ENCODE data around the gene SPESP1. TPM values are rescaled to one million over a fixed set of nuclear protein-coding genes. Genes with fewer than 3 reads are reported as not detected.

SPESP1 gene
- total and polyA plus RNA-seq, 8 donors = 0.28 to 1.5 (median 0.77) TPM

- Histone ChIP-seq H3K36me3 (no peaks in the 10 kb centered on the region), H3K4me3 (no peak overlapping the region), H3K27ac (no peak overlapping the region), H3K4me1 (peaks cover 0 to 5% (median 0%) of the 10 kb centered on the region in 3 donors), H3K27me3 (no peaks in the 10 kb centered on the region), H3K9me3 (no peaks in the 10 kb centered on the region)
- intact Hi-C loops (cut with DNase I) = no loop called here
- FAIRE-seq = no peak
- no peak for TF ChIP-seq CTCF (IDR thresholded peaks at IDR 0.05)
- no peak for ATAC-seq
- DNase-seq = no peak
- WGBS, 2 donors = 81 to 83% methylated on average over 12 of the region's 12 CpGs
Observed at GRCh38 chr15:68888419-68888818, 41.9 kb upstream of the SPESP1 start.

- DNase-seq = no peak
Observed at GRCh38 chr15:68894208-68894607, 36.1 kb upstream of the SPESP1 start.

GRCh38 chr15:68896178-68896577 is 34.1 kb upstream of the SPESP1 start:
- Histone ChIP-seq H3K4me1 (peaks cover 0 to 5% (median 0%) of the 10 kb centered on the region in 3 donors), H3K27ac (no peak overlapping the region), H3K36me3 (no peaks in the 10 kb centered on the region), H3K9me3 (no peaks in the 10 kb centered on the region), H3K4me3 (no peak overlapping the region), H3K27me3 (no peaks in the 10 kb centered on the region)
- no peak for FAIRE-seq
- no peak for DNase-seq
- intact Hi-C loops (cut with DNase I) = no loop called here
- no peak for TF ChIP-seq CTCF (IDR thresholded peaks at IDR 0.05)
- no peak for ATAC-seq

More at GRCh38 chr15:68894208-68894607, 36.1 kb upstream of the SPESP1 start:
- Histone ChIP-seq H3K4me1 (peaks cover 0 to 5% (median 0%) of the 10 kb centered on the region in 3 donors), H3K9me3 (no peaks in the 10 kb centered on the region), H3K4me3 (no peak overlapping the region), H3K36me3 (no peaks in the 10 kb centered on the region), H3K27ac (no peak overlapping the region), H3K27me3 (no peaks in the 10 kb centered on the region)
- ATAC-seq (no peak), FAIRE-seq (no peak)
- intact Hi-C loops (cut with DNase I) = no loop called here
- 49 to 83% methylated on average over 1 of the region's 1 CpG for WGBS, 2 donors
- no peak for TF ChIP-seq CTCF (IDR thresholded peaks at IDR 0.05)

- H3K4me3 ChIP-seq = no peak overlapping the region
- ATAC-seq (no peak), FAIRE-seq (no peak), DNase-seq (no peak)
- 76 to 79% methylated on average over 1 of the region's 1 CpG for WGBS, 2 donors
- peaks cover 0 to 5% (median 0%) of the 10 kb centered on the region in 3 donors for H3K4me1 ChIP-seq
- no peak for TF ChIP-seq CTCF (IDR thresholded peaks at IDR 0.05)
- no peaks in the 10 kb centered on the region for H3K27me3 ChIP-seq
- intact Hi-C loops (cut with DNase I) = no loop called here
- H3K27ac ChIP-seq = no peak overlapping the region
- H3K9me3 ChIP-seq = no peaks in the 10 kb centered on the region
- H3K36me3 ChIP-seq = no peaks in the 10 kb centered on the region
Observed at GRCh38 chr15:68897016-68897415, 33.3 kb upstream of the SPESP1 start.

GRCh38 chr15:68900027-68900426 is 30.3 kb upstream of the SPESP1 start:
- Histone ChIP-seq H3K4me3 (no peak overlapping the region), H3K4me1 (peaks cover 0 to 5% (median 0%) of the 10 kb centered on the region in 3 donors), H3K27me3 (no peaks in the 10 kb centered on the region), H3K36me3 (no peaks in the 10 kb centered on the region), H3K9me3 (no peaks in the 10 kb centered on the region), H3K27ac (peak overlapping the region in 2 of 4 donors; percentile 11 to 44)
- intact Hi-C loops (cut with DNase I) = no loop called here
- FAIRE-seq (no peak), DNase-seq (no peak), ATAC-seq (peak; percentile 84 to 89 (median 86))
- no peak for TF ChIP-seq CTCF (IDR thresholded peaks at IDR 0.05)
- WGBS, 2 donors = 25 to 31% methylated on average over 3 of the region's 3 CpGs
